A549 (cell line): ENCODE results near the gene SLC10A7.

ENCODE experiments used
- RCOR1 ChIP-seq: fragments of 150-350 bp; IDR thresholded peaks from 2 replicates; pipeline ENCODE4 v1.6.1; 2014; ENCODE audit warnings: antibody characterized with exemption, low read length, low read depth
- TF ChIP-seq, protein P1 (sequence below): fragments of >200 bp; sonication (Bioruptor Twin); formaldehyde crosslinking; IDR thresholded peaks from 3 replicates; pipeline ENCODE4 v1.5.1; 2016

- TF ChIP-seq, protein P1, sequence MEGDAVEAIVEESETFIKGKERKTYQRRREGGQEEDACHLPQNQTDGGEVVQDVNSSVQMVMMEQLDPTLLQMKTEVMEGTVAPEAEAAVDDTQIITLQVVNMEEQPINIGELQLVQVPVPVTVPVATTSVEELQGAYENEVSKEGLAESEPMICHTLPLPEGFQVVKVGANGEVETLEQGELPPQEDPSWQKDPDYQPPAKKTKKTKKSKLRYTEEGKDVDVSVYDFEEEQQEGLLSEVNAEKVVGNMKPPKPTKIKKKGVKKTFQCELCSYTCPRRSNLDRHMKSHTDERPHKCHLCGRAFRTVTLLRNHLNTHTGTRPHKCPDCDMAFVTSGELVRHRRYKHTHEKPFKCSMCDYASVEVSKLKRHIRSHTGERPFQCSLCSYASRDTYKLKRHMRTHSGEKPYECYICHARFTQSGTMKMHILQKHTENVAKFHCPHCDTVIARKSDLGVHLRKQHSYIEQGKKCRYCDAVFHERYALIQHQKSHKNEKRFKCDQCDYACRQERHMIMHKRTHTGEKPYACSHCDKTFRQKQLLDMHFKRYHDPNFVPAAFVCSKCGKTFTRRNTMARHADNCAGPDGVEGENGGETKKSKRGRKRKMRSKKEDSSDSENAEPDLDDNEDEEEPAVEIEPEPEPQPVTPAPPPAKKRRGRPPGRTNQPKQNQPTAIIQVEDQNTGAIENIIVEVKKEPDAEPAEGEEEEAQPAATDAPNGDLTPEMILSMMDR: no peak
- no peak for TF ChIP-seq RCOR1
Measured at GRCh38 chr4:146302822-146303221, 218.9 kb downstream of the SLC10A7 start.
